DND-41 (cell line): ENCODE measurements around the gene NLGN1.

Experiments used
- ATAC-seq: fragments of 200-7000 bp; cut with Tn5 transposase; 3 replicates; pipeline ENCODE4 v1.9.1; 2021; ENCODE audit warnings: low read depth; ENCODE audit not compliant: insufficient read depth
- DNase-seq: peaks from one replicate; pipeline ENCODE4 v3.0.0-alpha.2; 2020
- H2AFZ ChIP-seq: 2 replicates; pipeline ENCODE4 v1.6.0; 2012; ENCODE audit warnings: low read depth, low read length
- H3K27ac ChIP-seq: 2 replicates; pipeline ENCODE4 v1.5.1; 2012; ENCODE audit warnings: low read length, inconsistent platforms
- H3K27me3 ChIP-seq: fragments of 200-600 bp; sonication (generic); 2 replicates; pipeline ENCODE4 v1.6.0; 2012; ENCODE audit warnings: low read length, mild to moderate bottlenecking, inconsistent platforms; ENCODE audit not compliant: insufficient read depth, poor library complexity
- H3K36me3 ChIP-seq: 2 replicates; pipeline ENCODE4 v1.5.1; 2012; ENCODE audit warnings: low read length, inconsistent platforms; ENCODE audit not compliant: insufficient read depth
- H3K4me1 ChIP-seq: 2 replicates; pipeline ENCODE4 v1.5.1; 2012; ENCODE audit warnings: mild to moderate bottlenecking, low read length; ENCODE audit not compliant: insufficient read depth
- H3K4me2 ChIP-seq: 2 replicates; pipeline ENCODE4 v1.6.0; 2012; ENCODE audit warnings: mild to moderate bottlenecking, moderate library complexity, low read length, inconsistent platforms; ENCODE audit not compliant: insufficient read depth
- H3K4me3 ChIP-seq, 2 experiments: fragments of 200-600 bp in 1 of 2; shearing (Covaris generic) in 1 of 2; 2 replicates each; pipeline ENCODE4 v1.5.1; 2012 to 2016; ENCODE audit warnings: inconsistent platforms in 2 of 2, low read length in 2 of 2, mild to moderate bottlenecking in 2 of 2, low read depth in 1 of 2, moderate library complexity in 1 of 2
- H3K79me2 ChIP-seq: 2 replicates; pipeline ENCODE4 v1.6.0; 2012; ENCODE audit warnings: low read length, inconsistent platforms; ENCODE audit not compliant: insufficient read depth
- H3K9ac ChIP-seq: 2 replicates; pipeline ENCODE4 v1.6.0; 2012; ENCODE audit warnings: low read depth, mild to moderate bottlenecking, inconsistent platforms, low read length, moderate library complexity
- H3K9me3 ChIP-seq: 2 replicates; pipeline ENCODE4 v1.5.1; 2012; ENCODE audit warnings: low read length, moderate library complexity, mild to moderate bottlenecking, inconsistent platforms; ENCODE audit not compliant: insufficient read depth, severe bottlenecking
- H4K20me1 ChIP-seq: 2 replicates; pipeline ENCODE4 v1.6.0; 2012; ENCODE audit warnings: low read length; ENCODE audit not compliant: insufficient read depth
- EZH2 ChIP-seq: IDR thresholded peaks from 3 replicates; pipeline ENCODE4 v1.6.1; 2012; ENCODE audit warnings: borderline replicate concordance, low read depth, mild to moderate bottlenecking, moderate library complexity, low read length, inconsistent platforms; ENCODE audit not compliant: severe bottlenecking
- TF ChIP-seq, protein P1 (sequence below): IDR thresholded peaks from 2 replicates; pipeline ENCODE4 v1.5.1; 2012; ENCODE audit warnings: borderline replicate concordance, low read length, moderate library complexity, mild to moderate bottlenecking; ENCODE audit not compliant: poor library complexity, severe bottlenecking; ENCODE audit errors: extremely low read depth

The NLGN1 gene

DNA sequence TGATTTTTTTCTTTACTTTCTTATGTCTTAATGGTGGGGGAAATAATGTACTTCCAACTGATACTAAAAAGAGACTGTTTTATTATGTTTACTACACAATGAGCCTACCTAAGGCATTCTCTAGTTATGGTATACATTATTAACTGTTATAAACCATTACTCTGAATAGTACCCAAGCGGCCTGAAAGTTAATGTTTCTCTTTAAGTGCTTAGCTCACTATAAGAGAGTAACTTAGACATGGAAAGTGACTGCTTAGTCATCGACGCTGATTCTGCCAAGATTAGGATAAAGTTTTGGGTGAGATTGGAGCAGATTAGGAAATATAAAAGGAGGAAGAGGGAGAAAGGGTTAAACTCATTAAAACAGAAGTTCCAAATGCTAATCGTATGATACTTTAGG is 365.0 kb downstream of the NLGN1 start:
- H3K27ac ChIP-seq = no peak overlapping the region
- TF ChIP-seq EZH2 = no peak
- TF ChIP-seq, protein P1, sequence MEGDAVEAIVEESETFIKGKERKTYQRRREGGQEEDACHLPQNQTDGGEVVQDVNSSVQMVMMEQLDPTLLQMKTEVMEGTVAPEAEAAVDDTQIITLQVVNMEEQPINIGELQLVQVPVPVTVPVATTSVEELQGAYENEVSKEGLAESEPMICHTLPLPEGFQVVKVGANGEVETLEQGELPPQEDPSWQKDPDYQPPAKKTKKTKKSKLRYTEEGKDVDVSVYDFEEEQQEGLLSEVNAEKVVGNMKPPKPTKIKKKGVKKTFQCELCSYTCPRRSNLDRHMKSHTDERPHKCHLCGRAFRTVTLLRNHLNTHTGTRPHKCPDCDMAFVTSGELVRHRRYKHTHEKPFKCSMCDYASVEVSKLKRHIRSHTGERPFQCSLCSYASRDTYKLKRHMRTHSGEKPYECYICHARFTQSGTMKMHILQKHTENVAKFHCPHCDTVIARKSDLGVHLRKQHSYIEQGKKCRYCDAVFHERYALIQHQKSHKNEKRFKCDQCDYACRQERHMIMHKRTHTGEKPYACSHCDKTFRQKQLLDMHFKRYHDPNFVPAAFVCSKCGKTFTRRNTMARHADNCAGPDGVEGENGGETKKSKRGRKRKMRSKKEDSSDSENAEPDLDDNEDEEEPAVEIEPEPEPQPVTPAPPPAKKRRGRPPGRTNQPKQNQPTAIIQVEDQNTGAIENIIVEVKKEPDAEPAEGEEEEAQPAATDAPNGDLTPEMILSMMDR = no peak
- no peak overlapping the region for H2AFZ ChIP-seq
- no peaks in the 10 kb centered on the region for H3K27me3 ChIP-seq
- H3K4me3 ChIP-seq = no peak overlapping the region
- H3K4me2 ChIP-seq = no peak overlapping the region
- no peak overlapping the region for H3K9ac ChIP-seq
- no peaks in the 10 kb centered on the region for H3K4me1 ChIP-seq
- H3K79me2 ChIP-seq = no peaks in the 10 kb centered on the region
- H4K20me1 ChIP-seq = no peaks in the 10 kb centered on the region
- DNase-seq = no peak
- no peak for ATAC-seq
- no peaks in the 10 kb centered on the region for H3K9me3 ChIP-seq
- no peaks in the 10 kb centered on the region for H3K36me3 ChIP-seq

DNA sequence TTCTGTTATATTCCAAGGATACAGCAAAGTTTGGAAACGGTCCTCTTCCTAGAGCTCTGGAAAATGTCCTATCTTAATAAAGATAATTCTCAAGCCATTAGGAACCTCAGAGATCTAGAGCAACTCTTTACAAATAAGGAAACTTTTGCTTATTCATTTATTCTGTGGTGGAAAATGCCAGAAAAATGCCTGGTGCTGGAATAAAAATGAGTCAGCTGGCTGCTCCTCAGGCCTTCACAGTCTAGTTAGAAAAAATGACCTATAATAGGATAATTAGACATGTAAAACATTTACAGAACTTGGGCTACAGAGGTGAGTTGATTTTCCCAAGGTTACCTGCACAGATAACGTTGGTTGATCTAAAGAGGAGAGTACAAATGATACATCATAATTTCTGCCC is 372.5 kb downstream of the NLGN1 start:
- Histone ChIP-seq H3K79me2 (no peaks in the 10 kb centered on the region), H3K27me3 (no peaks in the 10 kb centered on the region), H3K4me1 (no peaks in the 10 kb centered on the region), H2AFZ (no peak overlapping the region), H4K20me1 (no peaks in the 10 kb centered on the region), H3K4me3 (no peak overlapping the region), H3K9me3 (no peaks in the 10 kb centered on the region), H3K36me3 (no peaks in the 10 kb centered on the region), H3K9ac (no peak overlapping the region), H3K27ac (no peak overlapping the region), H3K4me2 (no peak overlapping the region)
- ATAC-seq = no peak
- TF ChIP-seq, protein P1 = no peak
- TF ChIP-seq EZH2 = no peak
- DNase-seq = no peak

DNA sequence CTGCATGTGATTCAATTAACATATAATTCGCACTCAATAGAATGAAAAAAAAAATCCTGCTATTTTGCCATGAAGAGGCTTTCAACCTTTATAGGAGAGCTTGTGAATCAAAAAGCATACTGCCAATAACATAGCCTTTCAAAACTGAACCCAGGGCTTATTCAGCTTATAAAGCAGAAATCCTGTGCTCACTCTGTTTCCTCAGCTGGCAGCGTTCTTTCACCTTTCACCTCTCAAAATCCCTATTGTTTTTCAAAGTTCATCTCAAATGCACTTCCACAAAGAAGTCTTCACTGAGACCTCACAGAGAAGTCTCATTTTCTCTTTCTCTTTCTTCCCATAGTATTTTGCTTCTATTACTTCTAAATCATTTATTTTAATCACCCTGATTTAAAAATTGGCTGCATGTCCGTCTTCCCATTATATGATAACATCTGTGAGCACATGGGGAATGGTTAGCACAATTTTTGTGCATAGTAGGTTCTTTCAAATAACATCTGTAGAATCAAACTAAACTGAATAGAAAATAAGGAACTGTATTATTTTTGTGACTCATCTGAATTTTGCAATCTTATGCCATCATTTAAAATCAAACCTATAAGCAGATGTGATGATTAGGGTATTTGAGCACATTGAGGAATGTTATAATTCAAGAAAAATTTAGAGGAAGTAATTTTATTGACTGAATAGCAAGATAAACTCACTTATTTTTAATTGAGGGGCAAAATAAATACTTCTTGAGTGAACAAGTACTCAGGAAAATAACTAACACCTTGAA is 373.4 kb downstream of the NLGN1 start:
- ATAC-seq = no peak
- Histone ChIP-seq H3K27me3 (no peaks in the 10 kb centered on the region), H3K4me1 (no peaks in the 10 kb centered on the region), H3K4me3 (no peak overlapping the region), H2AFZ (no peak overlapping the region), H4K20me1 (no peaks in the 10 kb centered on the region), H3K79me2 (no peaks in the 10 kb centered on the region), H3K36me3 (no peaks in the 10 kb centered on the region), H3K9me3 (no peaks in the 10 kb centered on the region), H3K4me2 (no peak overlapping the region), H3K9ac (no peak overlapping the region), H3K27ac (no peak overlapping the region)
- no peak for DNase-seq
- TF ChIP-seq, protein P1 = no peak
- TF ChIP-seq EZH2 = no peak
